HG02885 (cell line): ENCODE results near the gene STOML1.

ENCODE experiments used
- ATAC-seq: cut with Tn5 transposase; IDR thresholded peaks from one replicate; pipeline ENCODE4 v1.9.1; 2021; ENCODE audit warnings: mild to moderate bottlenecking; ENCODE audit not compliant: unreplicated experiment, poor library complexity

Gene STOML1

DNA sequence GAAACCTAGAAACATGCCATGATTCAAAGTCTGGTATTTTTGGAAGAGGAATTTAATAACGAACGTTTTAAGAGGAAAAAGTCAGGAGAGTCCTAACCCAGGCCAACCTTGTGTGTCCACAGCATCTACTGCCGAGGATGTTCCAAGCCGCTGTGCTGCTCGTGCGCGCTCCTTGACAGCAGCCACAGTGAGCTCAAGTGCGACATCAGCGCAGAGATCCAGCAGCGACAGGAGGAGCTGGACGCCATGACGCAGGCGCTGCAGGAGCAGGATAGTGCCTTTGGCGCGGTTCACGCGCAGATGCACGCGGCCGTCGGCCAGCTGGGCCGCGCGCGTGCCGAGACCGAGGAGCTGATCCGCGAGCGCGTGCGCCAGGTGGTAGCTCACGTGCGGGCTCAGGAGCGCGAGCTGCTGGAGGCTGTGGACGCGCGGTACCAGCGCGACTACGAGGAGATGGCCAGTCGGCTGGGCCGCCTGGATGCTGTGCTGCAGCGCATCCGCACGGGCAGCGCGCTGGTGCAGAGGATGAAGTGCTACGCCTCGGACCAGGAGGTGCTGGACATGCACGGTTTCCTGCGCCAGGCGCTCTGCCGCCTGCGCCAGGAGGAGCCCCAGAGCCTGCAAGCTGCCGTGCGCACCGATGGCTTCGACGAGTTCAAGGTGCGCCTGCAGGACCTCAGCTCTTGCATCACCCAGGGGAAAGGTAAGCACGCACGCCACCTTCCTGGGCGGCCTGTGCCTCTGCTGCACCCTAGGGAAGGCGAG is 30.8 kb upstream of the STOML1 start:
- ATAC-seq: no peak

DNA sequence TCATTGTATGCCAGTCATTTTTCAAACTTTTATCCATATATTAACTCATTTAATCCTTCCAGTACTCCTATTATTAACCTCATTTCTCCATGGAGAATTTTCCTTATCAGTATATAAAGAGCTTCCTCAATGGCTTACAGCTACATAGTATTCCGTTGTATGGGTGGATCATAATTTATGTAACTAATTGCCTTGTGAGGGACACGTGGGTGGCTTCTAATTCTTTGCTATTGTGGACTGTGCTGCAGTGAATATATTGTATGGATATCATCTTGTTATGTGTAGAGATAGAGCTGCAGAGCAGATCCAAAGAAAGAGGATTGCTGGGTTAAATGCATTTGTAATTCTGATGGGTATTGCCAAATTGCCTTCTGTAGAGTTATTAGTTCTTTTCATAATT is 27.6 kb upstream of the STOML1 start:
- ATAC-seq: no peak

DNA sequence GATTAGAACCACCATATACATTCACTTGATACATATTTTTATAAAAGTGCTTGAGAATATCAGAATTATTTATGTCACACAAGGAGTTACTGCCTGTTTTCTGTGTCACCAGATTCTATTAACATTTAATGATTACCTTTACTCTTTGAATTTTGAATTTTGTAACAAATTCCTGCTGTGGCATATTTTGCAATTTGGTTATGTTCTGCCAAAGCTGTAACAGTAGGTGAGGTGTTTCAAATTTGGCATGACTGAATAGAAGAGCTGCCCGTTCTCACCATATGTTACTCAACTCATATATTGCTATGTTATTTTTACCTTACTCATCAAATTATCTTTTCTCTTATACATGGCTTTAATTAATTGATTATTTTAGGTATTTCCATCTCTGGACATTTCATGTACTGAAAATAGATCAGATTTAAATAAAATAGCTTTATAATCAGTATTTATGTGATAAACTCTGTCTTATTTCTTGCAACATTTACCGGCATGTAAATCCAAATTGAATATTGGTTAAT is 21.3 kb upstream of the STOML1 start:
- ATAC-seq: no peak

DNA sequence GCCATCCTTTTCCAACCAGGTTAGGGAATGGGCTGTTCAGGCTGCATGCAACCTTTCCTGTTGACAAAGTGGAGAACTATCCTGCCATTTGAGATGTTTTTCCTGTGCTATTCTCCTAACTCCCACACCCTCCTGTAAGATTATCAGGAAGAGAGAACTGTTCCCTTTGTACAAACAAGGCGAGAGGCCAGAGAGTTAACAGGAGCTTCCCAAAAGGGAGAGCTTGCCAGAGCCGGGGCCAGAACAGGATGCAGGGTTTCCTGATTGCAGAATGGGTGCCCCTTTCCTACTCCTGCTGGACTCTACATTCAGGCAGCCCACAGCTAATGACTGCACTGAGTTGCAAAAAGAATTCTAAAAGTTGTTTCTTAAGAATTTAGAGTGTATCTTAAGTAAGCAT is 19.5 kb upstream of the STOML1 start:
- ATAC-seq: no peak

DNA sequence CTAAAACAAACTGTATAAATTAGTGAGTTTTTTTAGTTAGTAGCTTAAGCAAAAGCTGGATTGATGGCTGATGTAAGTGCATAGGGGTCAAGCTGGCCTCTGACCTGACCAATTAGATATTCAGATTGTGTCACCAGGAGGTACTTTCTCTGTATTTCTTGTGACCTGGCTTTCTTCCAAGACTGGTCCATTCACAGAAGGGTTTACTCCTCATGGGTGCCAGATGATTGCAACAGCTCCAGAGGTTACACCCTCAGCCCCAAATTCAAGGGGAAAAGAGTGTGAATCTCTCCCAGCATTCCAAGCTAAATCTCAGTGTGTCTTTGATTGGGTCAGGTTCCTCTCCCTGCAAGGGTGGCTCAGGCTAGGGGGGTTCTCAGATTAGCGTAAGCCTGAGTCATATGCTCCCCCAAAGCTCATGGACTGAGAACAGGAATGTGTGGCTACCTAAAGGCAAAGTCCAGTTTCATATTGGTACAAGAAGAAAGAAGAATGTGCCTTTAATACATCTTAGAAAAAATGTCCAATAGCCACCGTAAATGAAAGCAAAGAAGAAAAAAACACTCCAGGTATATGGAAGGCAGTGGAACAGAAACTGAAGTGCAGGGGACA is 18.9 kb upstream of the STOML1 start:
- ATAC-seq: no peak

DNA sequence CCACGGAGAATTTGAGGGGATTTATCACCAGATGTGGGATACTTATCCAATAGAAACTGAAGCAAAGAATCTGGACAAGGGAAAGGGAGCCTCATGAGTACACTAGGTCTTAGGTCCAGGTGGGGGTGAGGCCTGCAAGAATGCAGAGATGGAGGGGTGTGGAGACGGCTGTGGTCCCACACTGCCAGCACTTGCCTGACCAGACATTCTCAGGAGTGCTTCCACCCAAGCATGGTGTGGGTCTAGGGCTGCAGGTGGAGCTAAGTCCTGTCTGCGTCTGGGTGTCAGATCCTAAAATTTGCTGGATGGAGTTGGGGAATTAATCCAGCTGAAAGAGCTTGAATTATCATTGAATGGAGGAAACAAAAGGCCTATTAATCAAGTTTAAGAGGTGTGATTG is 16.8 kb upstream of the STOML1 start:
- no peak for ATAC-seq

DNA sequence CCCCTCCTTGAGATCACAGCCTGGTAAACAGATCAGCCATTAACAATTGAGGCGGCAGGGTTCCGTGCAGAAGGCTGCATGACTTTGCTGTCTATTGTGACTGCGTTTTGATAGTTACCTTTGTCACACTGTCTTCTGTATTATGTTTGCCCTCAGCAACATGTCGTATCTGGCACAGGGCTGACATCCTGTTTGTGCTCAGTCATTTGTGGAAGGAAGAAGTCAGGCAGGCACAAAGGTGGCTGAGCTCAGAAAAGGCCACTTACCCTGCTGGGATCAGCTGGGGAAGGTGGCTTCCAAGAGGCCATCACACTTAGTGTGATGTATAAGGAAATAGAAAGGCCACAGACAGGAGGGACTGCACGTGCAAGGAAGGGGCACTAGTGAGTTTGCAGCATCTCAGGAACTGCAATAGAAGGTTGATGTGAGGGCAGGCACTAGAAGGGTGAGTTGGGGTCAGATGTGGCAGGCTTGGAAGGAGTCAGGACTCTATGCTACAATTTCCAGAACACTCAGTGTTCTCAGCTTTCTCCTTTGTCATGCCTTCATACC is 15.8 kb upstream of the STOML1 start:
- ATAC-seq: no peak

DNA sequence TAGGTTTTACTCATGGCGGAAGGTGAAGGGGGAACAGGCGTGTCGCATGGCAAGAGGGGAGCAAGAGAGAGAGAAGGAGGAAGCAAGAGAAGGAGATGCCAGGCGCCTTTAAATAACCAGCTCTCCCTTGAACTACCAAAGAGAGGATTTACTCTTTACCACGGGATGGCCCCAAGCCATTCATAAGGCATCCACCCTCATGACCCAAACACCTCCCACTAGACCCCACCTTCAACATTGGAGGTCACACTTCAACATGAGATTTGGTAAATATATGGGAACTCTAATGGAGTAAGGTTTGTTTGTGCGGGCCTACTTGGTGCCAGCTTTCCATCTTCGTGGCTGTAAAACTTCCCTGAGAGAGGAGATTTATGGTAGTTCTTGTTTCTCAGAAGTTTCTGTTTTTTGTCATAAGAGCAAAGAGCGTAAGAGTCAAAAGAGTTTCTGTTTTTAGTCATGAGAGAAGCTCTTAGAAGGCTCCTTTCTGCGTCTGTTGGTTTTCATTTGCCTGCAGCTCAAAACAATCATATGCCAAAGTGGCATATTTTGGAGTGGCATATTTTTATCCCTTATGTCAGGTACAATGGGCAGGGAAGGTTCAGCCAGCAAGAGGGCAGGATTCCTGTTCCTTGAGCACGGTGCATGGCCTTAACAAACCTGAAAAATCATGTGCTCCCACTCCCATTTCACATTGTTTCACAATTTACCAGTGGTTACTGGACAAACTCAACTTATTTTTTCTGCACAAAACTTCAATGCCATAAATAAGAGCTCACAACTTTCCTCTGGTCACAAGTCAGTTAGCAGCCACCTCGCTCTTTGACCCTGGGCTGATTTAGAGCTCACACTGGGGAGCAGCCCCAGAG is 14.9 kb upstream of the STOML1 start:
- no peak for ATAC-seq

DNA sequence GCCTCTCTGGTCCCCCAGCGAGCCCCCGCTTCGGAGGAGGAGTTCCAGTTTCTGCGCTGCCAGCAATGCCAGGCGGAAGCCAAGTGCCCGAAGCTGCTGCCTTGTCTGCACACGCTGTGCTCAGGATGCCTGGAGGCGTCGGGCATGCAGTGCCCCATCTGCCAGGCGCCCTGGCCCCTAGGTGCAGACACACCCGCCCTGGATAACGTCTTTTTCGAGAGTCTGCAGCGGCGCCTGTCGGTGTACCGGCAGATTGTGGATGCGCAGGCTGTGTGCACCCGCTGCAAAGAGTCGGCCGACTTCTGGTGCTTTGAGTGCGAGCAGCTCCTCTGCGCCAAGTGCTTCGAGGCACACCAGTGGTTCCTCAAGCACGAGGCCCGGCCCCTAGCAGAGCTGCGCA is 5.9 kb upstream of the STOML1 start:
- ATAC-seq: no peak

DNA sequence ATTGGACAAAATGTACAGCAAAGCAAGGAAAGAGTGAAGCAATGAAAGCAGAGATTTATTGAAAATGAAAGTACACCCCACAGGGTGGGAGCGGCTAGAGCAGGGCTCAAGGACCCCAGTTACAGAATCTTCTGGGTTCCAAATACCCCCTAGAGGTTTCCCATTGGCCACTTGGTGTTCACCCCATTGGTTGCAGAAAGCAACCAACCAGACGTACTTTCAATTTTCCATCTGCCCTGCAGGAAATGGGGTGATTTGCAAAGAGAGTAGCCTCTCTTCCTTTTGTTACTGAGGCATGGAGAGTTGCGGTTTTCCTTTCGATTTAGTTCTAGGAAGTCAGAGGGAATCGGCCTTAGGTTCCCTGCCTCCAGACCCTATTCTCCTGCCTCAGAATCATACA is 4.8 kb upstream of the STOML1 start:
- ATAC-seq: no peak

DNA sequence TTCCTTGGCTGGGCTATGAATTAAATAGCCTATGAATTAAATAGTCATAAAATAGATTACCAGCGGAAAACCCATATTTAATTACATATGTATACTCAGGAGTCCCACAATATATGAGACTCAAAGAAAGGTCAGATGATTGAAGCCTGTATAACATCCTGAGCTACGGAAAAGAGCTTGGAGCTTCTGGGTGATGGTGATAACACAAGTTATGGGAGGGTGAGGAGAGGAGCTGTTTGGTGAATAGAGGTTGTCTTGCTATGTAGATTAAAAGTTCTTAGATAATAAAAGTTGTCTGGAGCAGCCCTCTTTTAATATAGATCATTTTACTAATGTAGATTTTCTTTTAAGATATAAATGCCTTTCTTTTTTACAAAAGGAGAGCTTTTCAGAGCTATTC is 4.2 kb upstream of the STOML1 start:
- ATAC-seq: no peak

DNA sequence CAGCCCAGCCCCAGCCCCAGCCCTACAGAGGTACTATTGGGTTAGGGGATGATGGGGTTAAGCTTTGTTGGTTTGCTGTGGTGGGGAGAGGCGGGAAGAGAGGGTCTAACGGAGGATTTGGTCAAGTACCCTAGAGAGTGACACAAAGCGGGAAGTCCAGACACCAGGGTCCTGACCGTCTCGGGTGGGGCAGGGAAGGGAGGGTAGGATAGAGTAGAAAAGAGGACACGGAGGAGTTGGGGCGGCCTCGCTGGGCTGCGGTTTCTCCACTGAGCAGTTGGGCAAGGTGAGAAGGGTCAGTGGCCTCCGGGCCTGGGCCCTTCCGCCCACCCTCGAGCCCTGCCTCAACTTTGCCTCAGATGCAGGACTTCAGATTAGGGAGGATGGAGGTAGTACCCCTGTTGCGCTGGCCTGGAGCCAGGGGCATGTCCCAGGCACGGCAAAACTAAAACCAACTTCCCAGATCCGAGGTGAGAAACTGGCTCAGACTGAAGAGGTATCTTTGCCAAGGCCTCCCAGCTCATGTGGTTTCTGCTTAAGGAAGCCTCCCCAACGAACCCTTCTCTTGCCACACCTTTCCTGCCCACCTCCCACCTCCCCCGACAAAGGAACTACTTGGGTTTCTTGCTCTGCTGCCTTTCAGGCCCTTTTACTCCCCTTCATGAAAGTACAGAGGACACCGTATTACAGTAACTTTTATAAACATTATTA is 3.0 kb upstream of the STOML1 start:
- no peak for ATAC-seq

DNA sequence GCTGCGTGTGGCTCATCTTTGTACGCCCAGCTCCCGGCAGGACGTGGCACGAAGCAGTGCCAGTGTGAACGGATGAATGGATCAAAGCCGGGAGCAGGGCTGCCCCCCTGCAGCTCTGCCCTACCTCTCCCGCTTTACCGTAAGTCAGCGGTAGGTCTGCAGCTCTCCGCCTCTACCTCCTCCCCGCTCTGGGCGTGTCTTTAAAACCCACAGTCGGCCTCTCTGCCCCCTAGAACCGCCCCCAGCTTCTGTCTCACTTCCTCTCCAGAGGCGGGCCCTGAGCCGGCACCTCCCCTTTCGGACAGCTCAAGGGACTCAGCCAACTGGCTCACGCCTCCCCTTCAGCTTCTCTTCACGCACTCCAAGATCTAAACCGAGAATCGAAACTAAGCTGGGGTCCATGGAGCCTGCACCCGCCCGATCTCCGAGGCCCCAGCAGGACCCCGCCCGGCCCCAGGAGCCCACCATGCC is 2.4 kb upstream of the STOML1 start, which contains the start of gene PML:
Gene PML, plus strand, starts transcription at position 304 of the 471 bp plus-strand sequence. Its CDS starts 97 bp downstream, at position 401.
- ATAC-seq: peak; percentile 77

DNA sequence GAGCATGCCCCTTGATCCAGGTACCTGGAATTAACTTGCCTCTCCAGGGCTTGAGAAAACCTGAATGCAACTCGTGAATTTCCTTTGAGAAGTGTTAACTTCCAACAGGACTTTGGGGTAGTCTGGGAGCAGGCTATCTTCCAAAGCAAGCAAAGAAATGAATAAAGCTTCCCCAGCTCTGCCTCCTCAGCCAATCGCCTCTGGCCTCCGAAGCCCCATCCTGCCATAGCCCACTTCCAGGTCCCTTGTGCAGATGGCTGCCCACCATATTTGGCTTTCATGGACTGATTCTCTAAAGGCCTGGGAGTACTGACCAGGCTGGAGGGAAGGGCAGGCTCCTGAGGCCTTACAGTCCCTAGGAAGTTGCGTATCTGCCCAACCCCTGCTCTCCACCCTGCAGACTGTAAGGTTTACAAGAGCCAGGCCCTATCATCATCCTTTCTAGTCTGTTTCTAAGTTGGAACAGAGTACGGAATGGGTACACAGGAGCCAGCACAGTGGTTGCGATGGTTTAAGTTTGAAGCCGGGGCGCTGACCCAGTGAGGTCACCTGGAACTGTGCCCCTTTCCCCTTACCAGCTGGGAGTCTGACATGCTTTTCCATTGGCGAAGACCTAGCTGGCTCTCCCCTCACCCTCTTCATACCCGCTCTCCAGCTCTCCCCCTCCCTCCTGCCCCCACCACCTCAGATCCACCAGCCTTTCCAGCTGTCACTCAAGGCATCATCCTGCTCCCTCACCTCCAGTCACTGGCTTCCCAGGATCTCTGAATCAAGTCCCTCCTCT is 1.3 kb upstream of the STOML1 start:
- ATAC-seq: no peak

DNA sequence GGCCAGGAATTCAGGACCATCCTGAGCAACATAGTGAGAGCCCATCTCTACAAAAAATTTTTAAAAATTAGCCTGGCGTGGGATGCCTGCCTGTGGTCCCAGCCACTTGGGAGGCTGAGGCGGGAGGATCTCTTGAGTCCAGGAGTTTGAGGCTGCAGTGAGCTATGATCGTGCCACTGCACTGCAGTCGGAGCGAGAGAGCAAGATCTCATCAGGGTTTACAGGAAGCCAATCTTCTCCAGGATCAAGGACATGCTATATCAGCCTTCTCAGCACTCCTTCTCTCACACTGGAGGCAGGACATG is 451 bp upstream of the STOML1 start:
- ATAC-seq: no peak

DNA sequence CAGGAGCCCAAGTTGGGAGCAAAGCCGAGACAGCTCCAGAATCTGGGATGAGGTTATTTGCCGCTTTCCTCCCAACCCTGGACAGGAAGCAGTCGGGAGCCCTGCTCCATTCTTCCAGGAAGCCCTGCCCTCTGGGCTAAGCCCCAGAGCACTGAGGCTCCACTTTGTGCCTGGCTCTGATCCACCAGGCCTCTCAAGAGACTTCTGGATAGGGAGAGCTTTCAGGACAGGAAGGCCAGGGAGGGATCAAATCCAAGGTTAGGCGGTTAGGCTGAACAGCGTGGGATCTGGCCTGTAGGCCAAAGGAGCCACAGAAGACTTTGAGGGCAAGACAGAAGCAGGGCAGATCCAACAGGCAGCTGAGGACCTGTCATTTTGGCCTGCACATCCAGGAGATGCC is 835 bp downstream of the STOML1 start:
- ATAC-seq: no peak

DNA sequence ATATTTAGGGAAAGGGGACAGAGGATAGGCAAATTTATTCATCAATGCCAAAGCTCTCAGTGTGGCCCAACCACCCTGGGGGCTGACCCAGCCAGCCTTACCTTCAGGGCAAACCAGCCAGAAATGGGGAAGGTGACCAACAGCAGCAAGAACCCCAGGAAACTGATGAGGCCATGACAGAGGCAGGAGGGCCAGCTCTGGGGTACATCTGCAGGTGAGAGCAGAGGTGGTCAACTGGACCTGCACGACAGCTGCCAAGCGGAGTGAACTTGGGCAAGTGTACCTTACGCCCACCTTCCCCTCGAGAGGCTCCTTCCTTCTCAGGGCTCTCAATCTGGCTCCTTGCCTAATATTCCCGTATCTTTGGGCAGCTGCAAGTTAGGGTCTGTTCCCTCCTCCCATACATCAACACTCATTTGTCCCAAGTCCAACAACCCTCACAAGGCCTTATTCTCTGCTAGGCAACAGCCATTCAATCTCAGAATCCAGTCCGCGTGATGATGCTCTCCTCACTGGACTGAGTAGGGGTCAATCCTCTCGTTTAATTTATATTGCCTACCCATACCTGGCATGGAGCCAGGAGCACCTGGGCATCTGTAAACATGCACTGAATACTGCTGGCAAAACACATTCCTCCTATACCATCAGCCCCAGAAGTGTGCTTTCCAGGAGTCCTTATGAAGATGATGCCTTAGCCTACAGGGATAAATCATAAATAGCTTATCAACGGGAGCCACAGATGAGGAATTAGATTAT is 1.7 kb downstream of the STOML1 start:
- ATAC-seq: no peak

DNA sequence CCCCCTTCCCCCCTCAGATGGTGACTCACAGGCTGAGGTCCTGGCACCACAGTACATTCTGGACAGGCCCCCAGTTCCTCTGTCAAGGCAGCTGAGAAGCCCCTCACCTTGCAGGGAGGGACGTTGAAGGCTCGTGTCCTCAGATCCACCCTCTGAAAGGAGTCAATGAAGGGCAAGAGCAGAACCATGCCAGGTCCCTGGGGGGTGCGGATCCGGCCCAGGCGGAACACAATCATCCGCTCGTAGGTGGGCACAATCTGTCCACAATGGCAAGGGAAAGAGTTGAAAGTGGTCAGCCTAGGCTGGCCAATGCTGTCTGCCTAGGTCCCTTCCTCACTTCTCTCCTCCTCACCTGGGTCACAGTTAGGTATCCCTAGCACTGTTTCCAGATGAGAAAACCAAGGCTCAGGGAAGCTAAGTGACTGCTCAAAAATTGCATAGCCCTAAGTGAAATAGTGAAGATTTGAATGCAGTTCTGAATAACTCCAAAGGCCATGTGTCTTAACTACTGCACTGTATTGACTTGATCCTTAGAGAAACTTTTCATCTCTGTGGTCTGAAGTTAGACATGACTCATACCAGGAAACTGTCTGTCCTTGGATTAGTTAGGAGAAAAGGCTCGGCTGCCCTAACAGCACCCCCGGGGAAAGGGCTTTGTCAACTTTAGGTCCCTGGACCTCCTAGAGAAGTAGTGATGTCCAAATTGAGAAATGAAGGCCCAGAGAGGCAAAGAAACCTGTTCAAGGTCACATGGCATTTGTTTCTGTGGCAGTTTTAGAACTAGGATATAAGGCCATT is 2.9 kb downstream of the STOML1 start:
- ATAC-seq: no peak
